ENCODE data around the gene VRK1.

DNA sequence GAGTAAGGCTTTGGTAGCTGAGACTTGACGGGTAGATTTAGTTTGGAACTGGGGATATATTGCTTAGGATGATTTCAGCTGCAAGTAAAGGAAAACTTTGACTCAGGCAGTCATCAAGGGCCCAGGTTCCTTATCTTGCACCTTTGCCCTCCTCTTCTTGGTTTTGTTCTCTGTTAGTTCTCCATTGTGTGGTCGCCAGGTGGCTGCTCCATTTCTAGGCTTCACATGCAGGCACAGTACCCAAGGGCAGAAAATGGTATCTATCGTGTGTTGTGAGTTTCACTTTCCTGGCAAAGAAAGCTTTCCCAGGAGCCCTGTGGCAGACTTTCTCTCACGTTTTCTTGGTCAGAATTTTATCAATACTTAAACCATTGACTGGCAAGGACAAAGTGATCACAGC is 50.8 kb downstream of the VRK1 start:
- no peak for TF ChIP-seq CTCF (conservative IDR thresholded peaks at IDR 0.05 in 1 of 2, IDR thresholded peaks at IDR 0.05 in 1 of 2; ENCODE audit: extremely low read depth in 1 of 2, insufficient read depth in 1 of 2, low read depth in 1 of 2, low read length in 2 of 2)
- TF ChIP-seq EZH2 (IDR thresholded peaks at IDR 0.05; ENCODE audit: borderline replicate concordance, low read length), result no peak

Measured in mammary epithelial cell (primary cell).